ENCODE results near the gene SEMA5A. TPM values are rescaled to one million over a fixed set of nuclear protein-coding genes. Genes with fewer than 3 reads are reported as not detected.

SEMA5A gene
- total RNA-seq, 1 experiment from 2014 or later = 9.3 TPM

DNA sequence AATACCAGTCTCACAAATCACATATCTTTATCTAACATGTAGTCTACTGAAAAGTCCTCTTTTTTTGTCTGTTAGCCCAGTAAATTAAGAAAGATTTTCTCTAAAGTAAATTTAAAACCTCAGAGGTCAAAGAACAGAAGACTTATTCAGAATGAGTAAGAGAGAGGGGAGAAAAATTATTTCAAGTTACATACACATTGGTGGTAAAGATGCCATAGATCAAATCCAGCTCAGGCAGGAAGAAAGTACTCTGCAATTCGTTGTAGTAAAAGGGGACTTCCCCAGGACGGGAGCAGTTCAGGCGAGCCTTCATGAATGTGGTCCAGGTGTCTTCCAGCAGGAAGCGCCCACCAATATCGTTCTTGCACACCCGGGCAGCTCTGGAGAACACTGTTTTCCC, 344.1 kb downstream of the SEMA5A start:
- POLR2A ChIA-PET = no interaction called here
- H3K4me1 Mint-ChIP-seq = peaks cover 6% of the 10 kb centered on the region
- H3K27me3 Mint-ChIP-seq (ENCODE audit: low read depth) = no peaks in the 10 kb centered on the region
- H3K9me3 Mint-ChIP-seq = peaks cover 14% of the 10 kb centered on the region
- H3K4me3 Mint-ChIP-seq = no peak overlapping the region
- CTCF ChIA-PET = no interaction called here
- ATAC-seq (no peak), DNase-seq (ENCODE audit: low spot score) (no peak)
- no peak for TF ChIP-seq ZNF263 (CRISPR knock-in tag; IDR thresholded peaks at IDR 0.05; ENCODE audit: low read depth)
- no peak for TF ChIP-seq OVOL2 (CRISPR knock-in tag; IDR thresholded peaks at IDR 0.05; ENCODE audit: borderline replicate concordance)
- TF ChIP-seq SP1 (CRISPR knock-in tag; conservative IDR thresholded peaks at IDR 0.05) = no peak
- no peak for TF ChIP-seq ZNF232 (CRISPR knock-in tag; IDR thresholded peaks at IDR 0.05)
- TF ChIP-seq, protein P1, sequence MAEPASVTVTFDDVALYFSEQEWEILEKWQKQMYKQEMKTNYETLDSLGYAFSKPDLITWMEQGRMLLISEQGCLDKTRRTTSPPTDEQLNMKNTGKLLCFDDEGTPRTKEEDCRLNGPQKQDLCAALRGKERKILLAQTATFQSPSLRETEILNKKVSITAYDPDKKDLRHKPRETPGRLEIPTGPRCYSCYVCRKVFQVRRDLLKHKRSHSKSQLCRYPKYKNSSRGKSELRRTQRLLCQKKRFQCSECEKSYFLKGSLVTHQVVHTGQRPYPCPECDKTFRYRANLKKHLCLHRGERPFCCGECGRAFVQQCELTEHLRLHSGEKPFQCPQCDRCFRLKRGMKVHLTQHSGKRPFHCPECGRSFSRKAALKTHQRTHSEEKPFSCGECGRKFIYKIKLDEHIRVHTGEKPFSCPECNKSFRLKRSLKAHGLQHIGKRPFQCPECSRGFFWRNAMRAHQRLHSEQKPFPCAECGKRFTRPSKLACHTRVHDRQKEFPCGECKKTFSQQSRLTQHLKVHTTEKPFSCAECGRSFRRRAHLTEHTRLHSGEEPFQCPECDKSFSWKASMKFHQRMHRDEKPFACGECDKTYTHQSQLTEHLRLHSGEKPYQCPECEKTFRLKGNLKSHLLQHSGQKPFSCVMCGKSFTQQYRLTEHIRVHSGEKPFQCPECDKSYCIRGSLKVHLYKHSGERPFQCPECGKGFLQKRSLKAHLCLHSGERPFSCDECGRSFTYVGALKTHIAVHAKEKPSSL (CRISPR knock-in tag; conservative IDR thresholded peaks at IDR 0.05) = no peak
- no peak for TF ChIP-seq ZNF396 (CRISPR knock-in tag; IDR thresholded peaks at IDR 0.05; ENCODE audit: borderline replicate concordance)
- TF ChIP-seq, protein P2, sequence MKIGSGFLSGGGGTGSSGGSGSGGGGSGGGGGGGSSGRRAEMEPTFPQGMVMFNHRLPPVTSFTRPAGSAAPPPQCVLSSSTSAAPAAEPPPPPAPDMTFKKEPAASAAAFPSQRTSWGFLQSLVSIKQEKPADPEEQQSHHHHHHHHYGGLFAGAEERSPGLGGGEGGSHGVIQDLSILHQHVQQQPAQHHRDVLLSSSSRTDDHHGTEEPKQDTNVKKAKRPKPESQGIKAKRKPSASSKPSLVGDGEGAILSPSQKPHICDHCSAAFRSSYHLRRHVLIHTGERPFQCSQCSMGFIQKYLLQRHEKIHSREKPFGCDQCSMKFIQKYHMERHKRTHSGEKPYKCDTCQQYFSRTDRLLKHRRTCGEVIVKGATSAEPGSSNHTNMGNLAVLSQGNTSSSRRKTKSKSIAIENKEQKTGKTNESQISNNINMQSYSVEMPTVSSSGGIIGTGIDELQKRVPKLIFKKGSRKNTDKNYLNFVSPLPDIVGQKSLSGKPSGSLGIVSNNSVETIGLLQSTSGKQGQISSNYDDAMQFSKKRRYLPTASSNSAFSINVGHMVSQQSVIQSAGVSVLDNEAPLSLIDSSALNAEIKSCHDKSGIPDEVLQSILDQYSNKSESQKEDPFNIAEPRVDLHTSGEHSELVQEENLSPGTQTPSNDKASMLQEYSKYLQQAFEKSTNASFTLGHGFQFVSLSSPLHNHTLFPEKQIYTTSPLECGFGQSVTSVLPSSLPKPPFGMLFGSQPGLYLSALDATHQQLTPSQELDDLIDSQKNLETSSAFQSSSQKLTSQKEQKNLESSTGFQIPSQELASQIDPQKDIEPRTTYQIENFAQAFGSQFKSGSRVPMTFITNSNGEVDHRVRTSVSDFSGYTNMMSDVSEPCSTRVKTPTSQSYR (CRISPR knock-in tag; IDR thresholded peaks at IDR 0.05) = no peak
- no peak for TF ChIP-seq GTF2I (CRISPR knock-in tag; conservative IDR thresholded peaks at IDR 0.05)
- TF ChIP-seq GABPB1 (CRISPR knock-in tag; IDR thresholded peaks at IDR 0.05) = no peak
- TF ChIP-seq IRF2 (CRISPR knock-in tag; IDR thresholded peaks at IDR 0.05; ENCODE audit: borderline replicate concordance, low read depth) = no peak
- TF ChIP-seq, protein P3, sequence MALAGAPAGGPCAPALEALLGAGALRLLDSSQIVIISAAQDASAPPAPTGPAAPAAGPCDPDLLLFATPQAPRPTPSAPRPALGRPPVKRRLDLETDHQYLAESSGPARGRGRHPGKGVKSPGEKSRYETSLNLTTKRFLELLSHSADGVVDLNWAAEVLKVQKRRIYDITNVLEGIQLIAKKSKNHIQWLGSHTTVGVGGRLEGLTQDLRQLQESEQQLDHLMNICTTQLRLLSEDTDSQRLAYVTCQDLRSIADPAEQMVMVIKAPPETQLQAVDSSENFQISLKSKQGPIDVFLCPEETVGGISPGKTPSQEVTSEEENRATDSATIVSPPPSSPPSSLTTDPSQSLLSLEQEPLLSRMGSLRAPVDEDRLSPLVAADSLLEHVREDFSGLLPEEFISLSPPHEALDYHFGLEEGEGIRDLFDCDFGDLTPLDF (CRISPR knock-in tag; IDR thresholded peaks at IDR 0.05) = no peak
- TF ChIP-seq, protein P4, sequence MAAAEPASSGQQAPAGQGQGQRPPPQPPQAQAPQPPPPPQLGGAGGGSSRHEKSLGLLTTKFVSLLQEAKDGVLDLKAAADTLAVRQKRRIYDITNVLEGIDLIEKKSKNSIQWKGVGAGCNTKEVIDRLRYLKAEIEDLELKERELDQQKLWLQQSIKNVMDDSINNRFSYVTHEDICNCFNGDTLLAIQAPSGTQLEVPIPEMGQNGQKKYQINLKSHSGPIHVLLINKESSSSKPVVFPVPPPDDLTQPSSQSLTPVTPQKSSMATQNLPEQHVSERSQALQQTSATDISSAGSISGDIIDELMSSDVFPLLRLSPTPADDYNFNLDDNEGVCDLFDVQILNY (CRISPR knock-in tag; IDR thresholded peaks at IDR 0.05) = no peak
- H3K36me3 Mint-ChIP-seq = no peaks in the 10 kb centered on the region; the same call in 1 of the 2 replicates
- no peak overlapping the region for H3K27ac Mint-ChIP-seq

DNA sequence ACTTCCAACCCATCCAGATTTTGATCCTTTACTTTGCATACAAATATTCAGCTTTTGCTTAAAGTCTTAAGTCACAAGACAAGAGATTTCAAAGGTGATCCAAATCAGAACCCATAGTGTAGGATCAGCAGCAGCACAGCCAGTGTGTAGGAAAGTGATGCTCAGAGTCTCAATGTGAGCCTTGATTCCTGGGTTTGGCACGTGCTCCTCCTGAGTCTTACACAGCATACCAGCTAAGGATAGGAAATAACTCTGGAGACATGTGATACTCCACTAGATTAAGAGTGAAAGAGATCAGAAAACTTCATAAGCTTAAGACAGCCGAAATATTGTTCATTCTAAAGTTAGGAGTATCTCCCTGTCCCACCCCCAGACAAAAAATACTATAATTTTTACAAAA, 344.9 kb downstream of the SEMA5A start:
- peaks cover 6% of the 10 kb centered on the region for H3K4me1 Mint-ChIP-seq
- H3K9me3 Mint-ChIP-seq = peaks cover 14% of the 10 kb centered on the region
- no peak for DNase-seq (ENCODE audit: low spot score)
- CTCF ChIA-PET = no interaction called here
- H3K4me3 Mint-ChIP-seq = no peak overlapping the region
- no peaks in the 10 kb centered on the region for H3K27me3 Mint-ChIP-seq (ENCODE audit: low read depth)
- ATAC-seq = no peak
- no peaks in the 10 kb centered on the region; the same call in 1 of the 2 replicates for H3K36me3 Mint-ChIP-seq
- POLR2A ChIA-PET = no interaction called here
- no peak overlapping the region for H3K27ac Mint-ChIP-seq
- TF ChIP-seq ZNF138 (CRISPR knock-in tag; conservative IDR thresholded peaks at IDR 0.05) (no peak), GTF2I (CRISPR knock-in tag; conservative IDR thresholded peaks at IDR 0.05) (no peak), RELA (CRISPR knock-in tag; IDR thresholded peaks at IDR 0.05; ENCODE audit: borderline replicate concordance) (no peak), GRHL2 (CRISPR knock-in tag; IDR thresholded peaks at IDR 0.05; ENCODE audit: insufficient replicate concordance, severe bottlenecking) (no peak), NFE2L1 (CRISPR knock-in tag; IDR thresholded peaks at IDR 0.05) (no peak), ZNF232 (CRISPR knock-in tag; IDR thresholded peaks at IDR 0.05) (no peak), FOXP1 (CRISPR knock-in tag; IDR thresholded peaks at IDR 0.05; ENCODE audit: borderline replicate concordance) (no peak), RORB (CRISPR knock-in tag; IDR thresholded peaks at IDR 0.05) (no peak), TEAD4 (CRISPR knock-in tag; IDR thresholded peaks at IDR 0.05) (no peak), ATF1 (CRISPR knock-in tag; IDR thresholded peaks at IDR 0.05) (no peak)
- TF ChIP-seq, protein P5, sequence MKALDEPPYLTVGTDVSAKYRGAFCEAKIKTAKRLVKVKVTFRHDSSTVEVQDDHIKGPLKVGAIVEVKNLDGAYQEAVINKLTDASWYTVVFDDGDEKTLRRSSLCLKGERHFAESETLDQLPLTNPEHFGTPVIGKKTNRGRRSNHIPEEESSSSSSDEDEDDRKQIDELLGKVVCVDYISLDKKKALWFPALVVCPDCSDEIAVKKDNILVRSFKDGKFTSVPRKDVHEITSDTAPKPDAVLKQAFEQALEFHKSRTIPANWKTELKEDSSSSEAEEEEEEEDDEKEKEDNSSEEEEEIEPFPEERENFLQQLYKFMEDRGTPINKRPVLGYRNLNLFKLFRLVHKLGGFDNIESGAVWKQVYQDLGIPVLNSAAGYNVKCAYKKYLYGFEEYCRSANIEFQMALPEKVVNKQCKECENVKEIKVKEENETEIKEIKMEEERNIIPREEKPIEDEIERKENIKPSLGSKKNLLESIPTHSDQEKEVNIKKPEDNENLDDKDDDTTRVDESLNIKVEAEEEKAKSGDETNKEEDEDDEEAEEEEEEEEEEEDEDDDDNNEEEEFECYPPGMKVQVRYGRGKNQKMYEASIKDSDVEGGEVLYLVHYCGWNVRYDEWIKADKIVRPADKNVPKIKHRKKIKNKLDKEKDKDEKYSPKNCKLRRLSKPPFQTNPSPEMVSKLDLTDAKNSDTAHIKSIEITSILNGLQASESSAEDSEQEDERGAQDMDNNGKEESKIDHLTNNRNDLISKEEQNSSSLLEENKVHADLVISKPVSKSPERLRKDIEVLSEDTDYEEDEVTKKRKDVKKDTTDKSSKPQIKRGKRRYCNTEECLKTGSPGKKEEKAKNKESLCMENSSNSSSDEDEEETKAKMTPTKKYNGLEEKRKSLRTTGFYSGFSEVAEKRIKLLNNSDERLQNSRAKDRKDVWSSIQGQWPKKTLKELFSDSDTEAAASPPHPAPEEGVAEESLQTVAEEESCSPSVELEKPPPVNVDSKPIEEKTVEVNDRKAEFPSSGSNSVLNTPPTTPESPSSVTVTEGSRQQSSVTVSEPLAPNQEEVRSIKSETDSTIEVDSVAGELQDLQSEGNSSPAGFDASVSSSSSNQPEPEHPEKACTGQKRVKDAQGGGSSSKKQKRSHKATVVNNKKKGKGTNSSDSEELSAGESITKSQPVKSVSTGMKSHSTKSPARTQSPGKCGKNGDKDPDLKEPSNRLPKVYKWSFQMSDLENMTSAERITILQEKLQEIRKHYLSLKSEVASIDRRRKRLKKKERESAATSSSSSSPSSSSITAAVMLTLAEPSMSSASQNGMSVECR (CRISPR knock-in tag; IDR thresholded peaks at IDR 0.05; ENCODE audit: borderline replicate concordance) = no peak
- TF ChIP-seq, protein P6, sequence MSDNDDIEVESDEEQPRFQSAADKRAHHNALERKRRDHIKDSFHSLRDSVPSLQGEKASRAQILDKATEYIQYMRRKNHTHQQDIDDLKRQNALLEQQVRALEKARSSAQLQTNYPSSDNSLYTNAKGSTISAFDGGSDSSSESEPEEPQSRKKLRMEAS (CRISPR knock-in tag; IDR thresholded peaks at IDR 0.05) = no peak
- TF ChIP-seq, protein P7, sequence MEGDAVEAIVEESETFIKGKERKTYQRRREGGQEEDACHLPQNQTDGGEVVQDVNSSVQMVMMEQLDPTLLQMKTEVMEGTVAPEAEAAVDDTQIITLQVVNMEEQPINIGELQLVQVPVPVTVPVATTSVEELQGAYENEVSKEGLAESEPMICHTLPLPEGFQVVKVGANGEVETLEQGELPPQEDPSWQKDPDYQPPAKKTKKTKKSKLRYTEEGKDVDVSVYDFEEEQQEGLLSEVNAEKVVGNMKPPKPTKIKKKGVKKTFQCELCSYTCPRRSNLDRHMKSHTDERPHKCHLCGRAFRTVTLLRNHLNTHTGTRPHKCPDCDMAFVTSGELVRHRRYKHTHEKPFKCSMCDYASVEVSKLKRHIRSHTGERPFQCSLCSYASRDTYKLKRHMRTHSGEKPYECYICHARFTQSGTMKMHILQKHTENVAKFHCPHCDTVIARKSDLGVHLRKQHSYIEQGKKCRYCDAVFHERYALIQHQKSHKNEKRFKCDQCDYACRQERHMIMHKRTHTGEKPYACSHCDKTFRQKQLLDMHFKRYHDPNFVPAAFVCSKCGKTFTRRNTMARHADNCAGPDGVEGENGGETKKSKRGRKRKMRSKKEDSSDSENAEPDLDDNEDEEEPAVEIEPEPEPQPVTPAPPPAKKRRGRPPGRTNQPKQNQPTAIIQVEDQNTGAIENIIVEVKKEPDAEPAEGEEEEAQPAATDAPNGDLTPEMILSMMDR (IDR thresholded peaks at IDR 0.05) = no peak

Data from WTC11 (cell line).